Activated CD8-positive, alpha-beta T cell treated with anti-CD3 and anti-CD28 coated beads, Interleukin-2, amount 10 ng/mL, durations not matched to agents 7 days and 5 days (primary cell): ENCODE results near the gene TEAD1. TPM values are rescaled to one million over a fixed set of nuclear protein-coding genes. Genes with fewer than 3 reads are reported as not detected.

Source experiments
- ATAC-seq: fragments of 150-1000 bp; cut with Tn5 transposase; one replicate; pipeline ENCODE4 v1.10.0; 2021; ENCODE audit warnings: moderate library complexity
- CTCF ChIA-PET: fragments of 350-600 bp; sonication (Branson Sonifier 250); formaldehyde crosslinking; loops from one replicate; lab custom pipeline; 2021; ENCODE audit warnings: antibody characterized with exemption; lab: Charles Lee
- POLR2A ChIA-PET: fragments of 350-600 bp; sonication (Branson Sonifier 250); formaldehyde crosslinking; loops from one replicate; lab custom pipeline; 2021; ENCODE audit warnings: antibody characterized with exemption; lab: Charles Lee
- DNase-seq: peaks from one replicate; pipeline ENCODE4 v3.0.0-alpha.2; 2020
- H3K27ac Mint-ChIP-seq: one replicate; pipeline ENCODE4 v1.8.0; 2021; ENCODE audit warnings: mild to moderate bottlenecking, mixed read lengths
- H3K27me3 Mint-ChIP-seq: one replicate; pipeline ENCODE4 v1.8.0; 2021; ENCODE audit warnings: low read depth, mixed read lengths
- H3K36me3 Mint-ChIP-seq: one replicate; pipeline ENCODE4 v1.8.0; 2021; ENCODE audit warnings: low read depth, mixed read lengths
- H3K4me1 Mint-ChIP-seq: one replicate; pipeline ENCODE4 v1.8.0; 2021; ENCODE audit warnings: low read depth, mixed read lengths
- H3K4me3 Mint-ChIP-seq: one replicate; pipeline ENCODE4 v1.8.0; 2021; ENCODE audit warnings: mild to moderate bottlenecking, mixed read lengths
- H3K9me3 Mint-ChIP-seq: one replicate; pipeline ENCODE4 v1.8.0; 2022; ENCODE audit warnings: mixed read lengths; ENCODE audit not compliant: insufficient read depth
- total RNA-seq, 2 experiments: library from RNA; stranded (reverse); gene quantifications; one replicate each; pipeline ENCODE4 v1.2.3, GENCODE V29; 2021

TEAD1 gene
- total RNA-seq, 2 experiments from 2014 or later: 0.05 TPM; not detected in 1

GRCh38 chr11:12702999-12703453 lies 28.8 kb downstream of the TEAD1 start:
- ChIA-PET POLR2A (no interaction called here), CTCF (no interaction called here)
- Mint-ChIP-seq H3K9me3 (no peaks in the 10 kb centered on the region), H3K27me3 (peaks cover 46% of the 10 kb centered on the region), H3K27ac (no peak overlapping the region), H3K36me3 (no peaks in the 10 kb centered on the region), H3K4me3 (no peak overlapping the region), H3K4me1 (peaks cover 2% of the 10 kb centered on the region)
- DNase-seq (no peak), ATAC-seq (no peak)

GRCh38 chr11:12704049-12704448 lies 29.8 kb downstream of the TEAD1 start:
- ChIA-PET CTCF (no interaction called here), POLR2A (no interaction called here)
- no peak for ATAC-seq
- H3K9me3 Mint-ChIP-seq: no peaks in the 10 kb centered on the region
- DNase-seq: no peak
- peaks cover 44% of the 10 kb centered on the region for H3K27me3 Mint-ChIP-seq
- H3K4me1 Mint-ChIP-seq: no peaks in the 10 kb centered on the region
- no peak overlapping the region for H3K27ac Mint-ChIP-seq
- H3K36me3 Mint-ChIP-seq: no peaks in the 10 kb centered on the region
- H3K4me3 Mint-ChIP-seq: no peak overlapping the region

- ATAC-seq (no peak), DNase-seq (no peak)
- Mint-ChIP-seq H3K27ac (no peak overlapping the region), H3K9me3 (no peaks in the 10 kb centered on the region), H3K36me3 (no peaks in the 10 kb centered on the region), H3K4me3 (no peak overlapping the region), H3K4me1 (no peaks in the 10 kb centered on the region), H3K27me3 (peaks cover 42% of the 10 kb centered on the region)
- ChIA-PET CTCF (no interaction called here), POLR2A (no interaction called here)
Measured at GRCh38 chr11:12705874-12706273, 31.7 kb downstream of the TEAD1 start.

GRCh38 chr11:12706545-12707499 lies 32.6 kb downstream of the TEAD1 start:
- no peaks in the 10 kb centered on the region for H3K4me1 Mint-ChIP-seq
- no peaks in the 10 kb centered on the region for H3K9me3 Mint-ChIP-seq
- ATAC-seq (no peak), DNase-seq (no peak)
- H3K36me3 Mint-ChIP-seq: no peaks in the 10 kb centered on the region
- no peak overlapping the region for H3K4me3 Mint-ChIP-seq
- peaks cover 41% of the 10 kb centered on the region for H3K27me3 Mint-ChIP-seq
- CTCF ChIA-PET: no interaction called here
- POLR2A ChIA-PET: no interaction called here
- no peak overlapping the region for H3K27ac Mint-ChIP-seq

GRCh38 chr11:12707500-12707880 lies 33.3 kb downstream of the TEAD1 start:
- no peaks in the 10 kb centered on the region for H3K36me3 Mint-ChIP-seq
- ChIA-PET CTCF (no interaction called here), POLR2A (no interaction called here)
- H3K4me3 Mint-ChIP-seq: no peak overlapping the region
- DNase-seq: no peak
- no peaks in the 10 kb centered on the region for H3K9me3 Mint-ChIP-seq
- H3K27me3 Mint-ChIP-seq: peaks cover 45% of the 10 kb centered on the region
- no peak overlapping the region for H3K27ac Mint-ChIP-seq
- H3K4me1 Mint-ChIP-seq: no peaks in the 10 kb centered on the region
- ATAC-seq: no peak

GRCh38 chr11:12711496-12711895 lies 37.3 kb downstream of the TEAD1 start:
- no peaks in the 10 kb centered on the region for H3K9me3 Mint-ChIP-seq
- DNase-seq (no peak), ATAC-seq (no peak)
- H3K4me1 Mint-ChIP-seq: peaks cover 2% of the 10 kb centered on the region
- H3K4me3 Mint-ChIP-seq: no peak overlapping the region
- ChIA-PET CTCF (no interaction called here), POLR2A (no interaction called here)
- peaks cover 63% of the 10 kb centered on the region for H3K27me3 Mint-ChIP-seq
- H3K27ac Mint-ChIP-seq: no peak overlapping the region
- no peaks in the 10 kb centered on the region for H3K36me3 Mint-ChIP-seq

- Mint-ChIP-seq H3K9me3 (no peaks in the 10 kb centered on the region), H3K27me3 (peaks cover 64% of the 10 kb centered on the region), H3K27ac (no peak overlapping the region), H3K36me3 (no peaks in the 10 kb centered on the region), H3K4me3 (no peak overlapping the region), H3K4me1 (peaks cover 3% of the 10 kb centered on the region)
- ChIA-PET POLR2A (no interaction called here), CTCF (no interaction called here)
- DNase-seq: no peak
- ATAC-seq: no peak
Measured at GRCh38 chr11:12712132-12712531, 37.9 kb downstream of the TEAD1 start.

- ATAC-seq: no peak
- peaks cover 66% of the 10 kb centered on the region for H3K27me3 Mint-ChIP-seq
- peaks cover 17% of the 10 kb centered on the region for H3K4me1 Mint-ChIP-seq
- no peak for DNase-seq
- ChIA-PET CTCF (no interaction called here), POLR2A (interaction anchor here (0.6 kb wide), 1 partner anchor 392 kb away, joined by 3 read pairs; no protein-coding TSS in a partner anchor)
- no peaks in the 10 kb centered on the region for H3K36me3 Mint-ChIP-seq
- no peak overlapping the region for H3K4me3 Mint-ChIP-seq
- no peaks in the 10 kb centered on the region for H3K9me3 Mint-ChIP-seq
- H3K27ac Mint-ChIP-seq: no peak overlapping the region
Measured at GRCh38 chr11:12715131-12715530, 40.9 kb downstream of the TEAD1 start.

GRCh38 chr11:12715941-12716340 lies 41.7 kb downstream of the TEAD1 start:
- Mint-ChIP-seq H3K27ac (no peak overlapping the region), H3K4me3 (no peak overlapping the region), H3K4me1 (peaks cover 17% of the 10 kb centered on the region), H3K36me3 (no peaks in the 10 kb centered on the region), H3K9me3 (no peaks in the 10 kb centered on the region), H3K27me3 (peaks cover 66% of the 10 kb centered on the region)
- ChIA-PET CTCF (no interaction called here), POLR2A (interaction anchor here (0.6 kb wide), 1 partner anchor 393 kb away, joined by 3 read pairs; no protein-coding TSS in a partner anchor)
- ATAC-seq (no peak), DNase-seq (no peak)

- Mint-ChIP-seq H3K9me3 (no peaks in the 10 kb centered on the region), H3K36me3 (no peaks in the 10 kb centered on the region), H3K27me3 (peaks cover 72% of the 10 kb centered on the region), H3K4me3 (no peak overlapping the region), H3K27ac (no peak overlapping the region), H3K4me1 (peaks cover 17% of the 10 kb centered on the region)
- ChIA-PET POLR2A (no interaction called here), CTCF (no interaction called here)
- DNase-seq (no peak), ATAC-seq (no peak)
Measured at GRCh38 chr11:12716816-12717215, 42.6 kb downstream of the TEAD1 start.

- ChIA-PET CTCF (no interaction called here), POLR2A (no interaction called here)
- Mint-ChIP-seq H3K9me3 (no peaks in the 10 kb centered on the region), H3K4me1 (peaks cover 17% of the 10 kb centered on the region), H3K4me3 (peak overlapping the region; percentile 7), H3K27me3 (peaks cover 72% of the 10 kb centered on the region), H3K36me3 (no peaks in the 10 kb centered on the region), H3K27ac (peak overlapping the region; percentile 43)
- DNase-seq: peak; percentile 82
- ATAC-seq: peak; percentile 97
Measured at GRCh38 chr11:12717851-12718291, 43.6 kb downstream of the TEAD1 start.

- DNase-seq (no peak), ATAC-seq (no peak)
- H3K27ac Mint-ChIP-seq: no peak overlapping the region
- POLR2A ChIA-PET: no interaction called here
- no peaks in the 10 kb centered on the region for H3K36me3 Mint-ChIP-seq
- no peak overlapping the region for H3K4me3 Mint-ChIP-seq
- H3K4me1 Mint-ChIP-seq: peaks cover 17% of the 10 kb centered on the region
- no peaks in the 10 kb centered on the region for H3K9me3 Mint-ChIP-seq
- CTCF ChIA-PET: no interaction called here
- H3K27me3 Mint-ChIP-seq: peaks cover 70% of the 10 kb centered on the region
Measured at GRCh38 chr11:12719221-12719620, 45.0 kb downstream of the TEAD1 start.
